Right lobe of liver (tissue), 4 donors: Measurements from ENCODE around the gene GLYATL3.

Experiments used
- CTCF ChIP-seq, 4 donors: fragments of 200-600 bp in 3 of 4; fragments of 450-650 bp in 1 of 4; IDR thresholded peaks; one replicate each; pipeline versions ENCODE4 v1.5.1 to v1.8.0; 2016 to 2022; ENCODE audit warnings: antibody characterized with exemption in 4 of 4, mild to moderate bottlenecking in 2 of 4
- POLR2A ChIP-seq: fragments of 450-650 bp; IDR thresholded peaks from one replicate; pipeline ENCODE4 v1.6.1; 2017; ENCODE audit warnings: antibody characterized with exemption, mild to moderate bottlenecking
- donor health status: DM: no; HTN: no; CAD: no.
- donor health status: DM: no; HTN: no; CAD: no.
- donor health status: DM: no; HTN: yes; CAD: no.

DNA sequence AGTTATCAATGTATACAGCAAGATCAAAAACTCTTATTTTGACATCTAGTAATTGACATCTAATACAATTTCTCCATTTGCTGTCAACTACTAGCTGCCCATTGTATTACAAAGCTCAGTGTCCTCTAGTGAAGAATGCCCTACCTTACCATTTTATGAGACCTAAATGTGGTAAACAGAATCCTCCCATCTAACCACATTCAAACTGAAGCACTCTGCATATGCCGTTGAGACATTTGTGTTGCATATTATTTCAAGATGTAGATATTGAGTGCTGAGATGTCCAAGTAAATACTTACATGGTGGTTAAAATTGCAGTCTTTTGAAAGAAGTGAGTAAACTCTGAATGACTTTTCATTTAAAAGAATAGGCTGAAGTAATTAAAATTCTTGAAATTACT is 597 bp upstream of the GLYATL3 start:
- no peak for TF ChIP-seq CTCF (IDR thresholded peaks at IDR 0.05)
- no peak for TF ChIP-seq POLR2A
